NCI-H2227 treated with DMSO at 0.1 percent for 48 hours (cell line): Measurements from ENCODE around the gene HNRNPH2.

ENCODE experiments used
- DNase-seq: peaks from one replicate; lab custom pipeline; 2025; lab: John Stamatoyannopoulos, UW

HNRNPH2 gene

DNA sequence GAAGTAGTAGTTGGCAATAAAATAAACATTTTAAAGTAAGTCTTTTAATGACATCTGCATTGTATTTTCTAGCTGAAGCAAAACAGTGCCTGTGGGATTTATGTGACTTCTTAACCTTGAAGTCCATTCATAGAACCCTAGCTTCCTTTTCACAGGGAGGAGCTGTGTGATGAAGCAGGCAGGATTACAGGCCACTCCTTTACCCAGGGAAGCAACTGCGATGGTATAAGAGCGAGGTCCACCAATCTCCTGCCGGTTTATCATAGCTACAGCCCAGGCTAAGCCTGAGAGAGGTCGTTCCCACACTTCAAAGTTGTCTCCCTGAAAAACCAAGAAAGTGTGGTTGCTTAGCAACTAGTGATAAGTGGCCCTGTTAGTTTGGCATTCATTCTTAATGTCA, 10.2 kb upstream of the HNRNPH2 start:
- no peak for DNase-seq

DNA sequence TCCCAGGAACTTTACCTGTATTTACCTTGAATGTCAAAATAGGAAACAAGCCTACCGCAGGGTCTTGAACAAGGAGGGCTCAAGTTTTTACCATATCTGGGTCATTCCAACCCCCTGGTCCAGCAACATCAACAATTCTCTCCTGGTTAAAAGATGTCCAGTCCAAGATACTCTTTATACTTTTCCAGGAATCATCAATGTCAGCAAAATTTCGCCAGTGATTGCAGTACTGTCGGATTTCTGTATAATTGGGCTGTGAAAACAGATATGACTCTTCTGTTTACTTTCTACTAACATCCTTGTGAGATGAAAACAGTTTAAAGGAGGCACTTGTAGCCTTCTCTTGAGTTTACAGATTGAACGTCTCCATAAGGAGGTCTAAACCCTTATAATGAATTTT, 9.3 kb upstream of the HNRNPH2 start:
- DNase-seq, result no peak

DNA sequence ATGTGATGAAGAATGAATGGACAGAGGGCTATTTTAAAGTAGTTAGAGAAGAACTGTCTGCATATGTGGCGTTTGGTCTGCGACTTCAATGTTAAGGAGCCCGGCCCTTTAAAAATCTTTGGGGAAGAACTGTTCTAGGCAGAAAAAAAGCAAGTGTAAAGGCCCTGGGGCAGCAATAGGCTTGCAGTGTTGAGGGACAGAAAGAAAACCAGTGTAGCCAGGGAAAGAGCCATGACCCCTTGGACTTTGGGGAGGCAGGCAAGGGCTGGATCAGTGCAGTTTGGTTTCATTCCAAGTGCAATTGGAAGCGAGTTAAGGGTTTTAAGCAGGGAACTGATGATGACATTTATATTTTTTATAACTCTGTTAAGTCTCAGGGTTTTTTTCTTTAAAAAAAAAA, 8.2 kb upstream of the HNRNPH2 start:
- no peak for DNase-seq

DNA sequence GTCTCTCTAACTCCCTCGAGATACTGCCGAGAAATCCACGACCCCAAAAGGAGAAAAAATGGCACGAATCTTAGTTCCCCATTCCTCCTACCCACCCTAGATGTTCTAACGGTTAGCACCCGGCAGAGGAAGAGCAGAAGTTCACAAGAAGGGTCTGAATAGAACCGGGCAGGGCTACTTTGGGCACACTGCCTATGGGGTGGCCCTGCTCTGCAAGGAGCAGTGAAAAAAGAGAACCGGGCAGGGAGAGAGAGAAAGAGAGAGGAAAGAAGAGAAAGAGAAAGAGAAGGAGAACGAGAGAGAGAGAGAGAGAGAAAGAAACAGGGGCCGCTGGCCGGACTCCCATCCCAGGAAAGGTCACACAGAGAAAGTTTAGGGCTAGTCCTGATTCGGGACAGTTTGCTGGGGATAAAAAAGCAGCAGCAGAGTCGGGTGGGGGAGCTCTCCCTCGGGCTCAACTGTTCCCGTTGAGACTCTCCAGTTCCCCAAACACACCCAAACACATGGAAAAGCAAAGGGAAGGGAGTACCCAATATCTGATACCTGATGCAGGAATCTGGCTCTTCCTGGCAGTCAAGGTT, 765 bp upstream of the HNRNPH2 start:
- DNase-seq, result no peak

DNA sequence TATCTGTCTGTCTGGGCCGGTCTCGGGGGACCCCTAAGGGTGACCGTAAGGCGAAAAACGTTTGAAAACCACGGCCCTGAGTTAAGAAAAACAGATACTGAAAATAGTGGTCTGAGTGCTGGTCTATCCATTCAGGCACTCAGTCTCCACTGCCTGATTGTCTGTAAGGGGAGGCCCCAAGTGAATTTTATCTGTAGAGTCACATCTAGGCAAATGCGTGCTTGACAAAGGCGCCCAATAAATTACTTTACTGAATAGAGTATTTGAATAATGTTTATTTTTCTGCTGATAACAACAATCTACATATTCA, 465 bp downstream of the HNRNPH2 start:
- no peak for DNase-seq

DNA sequence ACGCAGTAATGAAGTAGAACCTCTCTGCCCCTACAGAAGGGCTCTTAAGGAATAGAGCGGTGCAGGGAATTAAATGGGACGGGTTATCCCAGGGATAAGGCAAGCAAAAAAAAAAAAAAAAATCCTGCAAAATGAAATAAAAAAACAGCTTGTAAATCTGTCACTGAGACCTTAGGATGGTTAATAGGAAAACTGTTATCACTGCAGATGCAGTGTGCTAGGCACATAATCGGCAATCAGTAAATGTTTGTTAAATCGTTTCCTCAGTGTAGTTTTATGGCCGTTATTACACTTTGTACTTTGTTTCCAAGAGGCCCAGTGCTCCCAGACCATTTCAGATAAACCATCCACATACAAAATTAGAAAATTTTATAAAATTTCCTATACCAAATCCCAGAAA, 1.0 kb downstream of the HNRNPH2 start:
- no peak for DNase-seq

DNA sequence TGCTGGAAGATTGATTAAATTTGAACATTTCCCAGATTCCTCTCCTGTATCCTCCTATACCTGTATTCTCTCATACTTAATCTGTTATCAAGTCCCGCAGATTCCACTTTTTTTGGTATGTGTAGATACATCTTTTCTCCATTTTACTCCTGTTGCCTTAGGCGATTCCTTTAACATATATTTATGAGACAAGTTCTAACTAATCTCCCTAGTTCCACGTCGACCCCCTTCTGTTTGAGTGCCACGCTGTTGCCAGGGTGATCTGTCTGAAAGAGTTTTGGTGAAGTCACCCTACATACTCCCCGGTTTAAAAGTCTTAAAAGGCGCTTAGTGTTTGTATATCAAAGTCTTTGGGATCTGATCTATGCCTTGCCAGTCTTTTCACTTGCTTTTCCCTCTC, 2.4 kb downstream of the HNRNPH2 start:
- DNase-seq, result no peak

DNA sequence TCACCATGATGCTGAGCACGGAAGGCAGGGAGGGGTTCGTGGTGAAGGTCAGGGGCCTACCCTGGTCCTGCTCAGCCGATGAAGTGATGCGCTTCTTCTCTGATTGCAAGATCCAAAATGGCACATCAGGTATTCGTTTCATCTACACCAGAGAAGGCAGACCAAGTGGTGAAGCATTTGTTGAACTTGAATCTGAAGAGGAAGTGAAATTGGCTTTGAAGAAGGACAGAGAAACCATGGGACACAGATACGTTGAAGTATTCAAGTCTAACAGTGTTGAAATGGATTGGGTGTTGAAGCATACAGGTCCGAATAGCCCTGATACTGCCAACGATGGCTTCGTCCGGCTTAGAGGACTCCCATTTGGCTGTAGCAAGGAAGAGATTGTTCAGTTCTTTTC, 4.0 kb downstream of the HNRNPH2 start:
- no peak for DNase-seq

DNA sequence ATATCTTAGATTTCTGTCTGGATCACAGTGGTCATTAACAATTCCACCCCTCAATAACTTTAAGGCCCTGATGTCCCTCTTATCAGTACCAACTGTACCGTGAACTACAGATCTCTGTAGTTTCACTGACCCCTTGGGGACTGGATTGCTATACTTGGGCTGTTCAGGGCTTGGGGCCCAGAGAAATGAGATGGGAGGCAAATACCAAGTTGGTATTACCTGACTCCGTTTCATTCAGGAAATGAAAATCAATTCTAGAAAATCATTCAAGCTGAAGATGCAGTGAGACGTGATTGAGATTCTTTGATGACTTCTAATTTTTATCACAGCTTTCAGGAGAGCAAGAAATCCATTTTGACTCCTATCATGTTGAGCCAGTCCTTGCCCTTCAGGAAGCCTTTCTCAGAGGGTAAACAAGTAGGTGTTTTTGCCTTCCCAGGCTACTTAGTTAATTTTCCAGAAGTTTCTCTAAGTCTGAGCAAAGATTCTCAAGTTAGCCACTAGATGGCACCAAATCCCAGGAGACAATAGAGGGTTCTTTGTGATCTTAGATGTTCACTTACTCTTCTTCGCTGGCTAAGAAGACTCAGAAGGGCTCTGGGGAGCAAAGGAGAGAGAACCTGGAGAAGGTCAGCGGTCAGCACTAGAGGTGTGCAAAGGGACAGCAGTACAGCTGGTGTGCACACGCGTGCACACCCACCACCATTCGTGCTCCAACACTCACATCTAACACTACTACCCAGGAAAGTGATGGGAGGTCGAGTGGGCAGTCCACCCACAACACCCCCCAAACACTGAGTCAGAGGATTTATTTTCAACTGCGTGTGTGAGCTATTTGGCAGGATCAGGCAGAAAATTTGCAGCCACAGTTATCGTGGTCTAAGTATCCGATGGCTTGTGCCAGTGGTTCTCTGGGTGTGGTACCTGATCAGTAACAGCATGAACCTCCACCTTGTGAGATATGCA, 7.4 kb downstream of the HNRNPH2 start:
- DNase-seq, result peak; percentile 74

DNA sequence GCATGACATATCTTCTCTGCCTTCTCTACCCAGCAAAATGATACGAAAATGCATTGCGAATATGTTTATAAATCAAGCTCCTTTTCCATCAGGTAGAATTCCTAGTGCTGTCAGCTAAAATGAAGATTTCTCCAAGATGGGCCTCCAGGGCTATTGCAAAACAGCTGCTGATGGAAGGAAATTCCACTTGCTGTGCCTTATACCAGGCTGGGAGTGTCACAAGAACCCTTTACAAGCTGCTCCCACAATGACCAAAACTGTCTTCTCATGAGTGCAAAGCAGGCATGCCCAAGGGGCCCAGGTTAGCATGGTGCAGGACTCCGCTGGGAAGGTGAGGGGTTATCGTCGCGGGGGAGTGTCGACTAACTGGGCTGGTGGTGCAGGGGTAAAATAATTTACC, 8.7 kb downstream of the HNRNPH2 start:
- no peak for DNase-seq

DNA sequence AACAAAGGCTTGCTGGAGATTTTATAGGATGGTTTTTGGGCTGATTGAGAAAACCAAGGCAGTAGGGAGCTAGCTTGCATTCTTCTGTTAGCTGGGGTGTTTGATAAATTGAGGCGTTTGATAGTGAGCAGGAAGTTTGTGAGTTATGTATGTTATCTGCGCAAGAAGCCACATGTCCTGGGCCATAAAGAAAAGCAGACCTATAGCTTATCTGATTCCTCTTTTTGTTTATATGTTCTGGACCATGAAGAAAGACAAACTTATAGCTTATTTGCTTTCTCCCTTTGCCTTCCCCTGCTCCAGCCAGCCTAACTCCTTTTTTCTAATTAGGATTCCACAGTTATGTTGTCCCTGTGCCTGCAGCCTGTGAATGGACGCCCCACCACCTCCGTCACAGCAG, 9.2 kb downstream of the HNRNPH2 start:
- DNase-seq, result no peak

DNA sequence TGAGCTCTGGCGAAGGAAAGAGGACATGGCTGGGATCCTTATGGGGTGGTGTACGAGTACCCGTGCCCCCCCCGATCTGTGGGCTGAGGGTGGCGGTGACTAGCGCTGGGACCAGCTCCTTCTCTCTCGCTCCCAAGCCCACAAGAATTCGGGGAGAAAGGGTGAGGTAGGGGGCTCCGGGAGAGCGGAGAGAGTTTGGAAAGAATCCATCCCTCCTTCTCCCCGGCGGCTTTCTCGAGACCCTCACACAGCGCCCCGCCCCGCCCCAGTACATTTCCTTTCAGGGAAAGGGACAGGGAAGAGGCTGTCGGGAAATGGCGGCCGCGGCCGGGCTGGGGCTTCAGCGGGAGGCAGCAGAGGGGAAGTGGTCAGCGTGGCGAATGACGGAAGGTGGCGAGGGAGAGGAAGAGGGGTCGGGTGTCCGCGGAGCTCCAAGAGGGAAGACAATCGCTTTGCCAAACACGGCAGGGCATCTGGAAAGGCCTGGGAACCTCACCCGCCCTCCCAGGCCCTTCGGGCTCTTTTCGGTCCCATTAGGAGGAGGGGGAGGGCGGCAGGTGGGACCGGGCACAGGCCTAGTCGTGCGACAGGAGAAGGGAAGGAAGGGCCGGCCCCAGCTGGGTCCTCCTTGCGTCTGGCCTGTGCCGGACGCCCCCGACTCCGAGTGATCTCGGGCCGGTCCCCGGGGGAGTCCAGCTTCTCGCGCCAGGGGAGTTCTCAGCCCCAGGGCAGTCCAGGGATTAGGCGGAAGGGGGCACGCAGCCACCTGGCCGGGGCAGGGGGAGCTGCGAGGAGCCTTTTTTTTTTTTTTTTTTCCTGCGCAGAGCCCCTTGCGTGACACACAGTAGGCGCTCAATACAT, 10.2 kb downstream of the HNRNPH2 start:
- DNase-seq, result peak; percentile 69

DNA sequence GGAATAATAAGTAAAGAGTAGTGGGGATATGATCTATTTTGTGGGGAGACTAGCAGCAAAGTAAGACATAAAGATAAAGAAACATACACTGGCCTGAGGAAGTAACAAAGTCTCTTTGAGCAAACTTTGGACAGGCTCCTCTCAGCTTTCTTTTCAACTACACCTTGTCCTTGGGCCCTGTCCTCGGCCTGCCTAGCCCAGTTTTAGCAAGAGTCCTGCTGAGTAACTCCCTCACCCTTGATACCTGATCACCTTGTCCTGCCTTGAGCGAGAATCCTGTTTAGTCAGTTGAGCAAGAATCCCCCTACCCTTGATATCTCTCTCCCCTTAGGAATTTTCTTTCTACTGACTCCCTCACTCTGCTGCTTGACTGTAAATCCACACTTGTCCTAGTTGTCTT, 11.5 kb downstream of the HNRNPH2 start:
- no peak for DNase-seq

DNA sequence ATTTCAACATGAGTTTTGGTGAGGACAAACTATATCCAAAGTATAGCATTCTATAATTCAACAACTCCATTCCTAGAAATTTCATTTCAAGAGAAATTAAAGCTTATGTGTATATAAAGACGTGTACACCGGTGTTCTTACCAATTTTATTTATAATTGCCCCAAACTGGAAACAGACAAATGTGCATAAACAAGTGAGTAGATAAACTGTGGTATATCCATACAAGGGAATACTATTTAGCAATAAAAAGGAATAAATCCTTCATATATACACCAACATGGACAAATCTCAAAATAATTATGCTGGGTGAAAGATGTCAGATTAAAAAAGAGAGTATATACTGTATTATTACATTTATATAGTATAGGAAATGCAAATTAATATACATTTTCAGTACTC, 19.9 kb downstream of the HNRNPH2 start:
- DNase-seq, result no peak

DNA sequence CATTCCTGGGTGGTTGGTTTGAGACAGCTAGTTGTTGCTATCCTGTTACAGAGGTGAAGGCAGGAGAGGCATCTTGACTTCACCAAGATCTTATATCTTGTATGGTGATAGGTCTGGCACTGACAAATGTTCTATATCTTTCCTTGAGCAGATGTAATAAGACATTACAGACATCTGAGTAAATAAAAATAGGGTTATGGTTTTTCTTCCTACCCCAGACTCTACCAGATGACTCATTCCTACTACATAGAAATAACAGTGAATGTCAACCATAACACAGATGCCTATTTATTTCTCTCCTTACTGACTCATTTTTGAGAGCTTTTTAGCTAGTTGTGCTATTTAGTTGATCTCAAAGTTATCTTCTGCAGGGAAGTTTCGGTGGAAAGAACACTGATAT, 21.9 kb downstream of the HNRNPH2 start:
- DNase-seq, result no peak

DNA sequence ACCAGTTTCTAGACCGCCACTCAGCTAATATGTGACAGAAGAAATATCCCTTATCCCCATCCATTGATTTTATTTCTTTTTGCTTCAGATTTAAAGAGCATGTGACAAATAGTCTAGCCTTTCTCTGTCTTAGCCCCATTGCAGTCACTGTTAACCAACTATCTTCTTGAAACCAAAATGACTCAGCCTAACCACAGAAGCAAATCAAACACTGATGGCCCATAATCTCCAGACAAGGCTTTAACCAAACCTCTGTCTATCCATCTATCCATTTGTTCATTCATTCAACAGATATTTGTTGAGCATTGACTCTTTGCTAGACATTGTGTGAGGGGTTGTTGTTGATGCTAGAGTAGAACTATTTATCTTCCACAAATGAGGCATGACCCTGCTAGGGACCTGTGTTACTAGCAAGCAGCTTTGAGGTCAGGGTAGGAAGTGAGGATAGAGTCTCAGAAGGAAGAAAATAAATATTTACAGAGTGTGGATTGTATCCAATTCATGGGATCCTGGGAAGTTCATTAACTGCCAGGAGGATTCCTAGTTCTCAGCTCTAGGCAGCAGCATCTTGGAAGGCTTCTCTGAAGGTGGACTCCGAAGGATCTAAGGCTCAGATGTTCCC, 22.5 kb downstream of the HNRNPH2 start:
- no peak for DNase-seq

DNA sequence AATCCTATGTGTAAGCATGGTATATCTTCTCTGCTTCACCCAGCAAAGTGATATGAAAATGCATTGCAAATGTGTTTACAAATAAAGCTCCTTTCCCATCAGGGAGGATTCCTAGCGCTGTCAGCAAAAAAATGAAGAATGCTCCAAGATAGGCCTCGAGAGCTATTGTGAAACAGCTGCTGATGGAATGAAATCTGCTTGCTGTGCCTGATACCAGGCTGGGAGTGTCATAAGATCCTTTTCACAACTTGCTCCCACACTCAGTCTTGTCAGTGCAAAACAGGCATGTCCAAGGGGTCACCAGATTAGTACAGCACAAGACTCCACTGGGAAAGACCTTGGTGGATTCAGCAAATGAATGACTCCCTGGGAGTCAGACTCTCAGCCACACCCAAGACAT, 34.1 kb downstream of the HNRNPH2 start:
- no peak for DNase-seq

DNA sequence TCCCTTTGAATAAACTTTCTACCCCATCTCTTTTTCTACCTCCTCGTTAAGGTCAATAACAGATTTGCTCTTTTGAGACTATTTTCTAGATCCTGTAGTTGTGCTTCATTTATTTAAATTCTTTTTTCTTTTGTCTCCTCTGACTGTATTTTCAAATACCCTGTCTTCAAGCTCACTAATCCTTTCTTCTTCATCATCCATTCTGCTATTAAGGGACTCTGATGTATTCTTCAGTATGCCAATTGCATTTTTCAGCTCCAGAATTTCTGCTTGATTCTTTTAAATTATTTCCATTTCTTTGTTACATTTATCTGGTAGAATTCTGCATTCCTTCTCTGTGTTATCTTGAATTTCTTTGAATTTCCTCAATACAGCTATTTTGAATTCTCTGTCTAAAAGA, 41.3 kb downstream of the HNRNPH2 start:
- no peak for DNase-seq

DNA sequence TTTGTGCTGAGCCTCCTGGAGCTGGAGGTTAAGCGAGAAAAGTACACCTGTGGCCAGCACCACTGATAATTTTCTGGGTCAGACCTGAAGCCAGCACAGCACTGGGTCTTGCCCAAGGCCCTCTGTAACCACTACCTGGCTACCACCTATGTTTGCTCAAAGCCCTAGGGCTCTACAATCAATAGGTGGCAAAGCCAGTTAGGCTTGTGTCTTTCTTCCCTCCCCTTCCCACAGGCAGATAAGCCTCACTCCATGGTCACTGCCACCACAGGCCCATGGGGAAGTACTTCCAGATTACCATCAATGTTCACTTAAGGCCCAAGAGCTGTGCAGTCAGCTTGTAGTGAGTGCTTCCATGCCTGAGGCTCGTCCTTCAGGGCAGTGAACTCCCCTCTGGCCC, 42.1 kb downstream of the HNRNPH2 start:
- DNase-seq, result no peak

DNA sequence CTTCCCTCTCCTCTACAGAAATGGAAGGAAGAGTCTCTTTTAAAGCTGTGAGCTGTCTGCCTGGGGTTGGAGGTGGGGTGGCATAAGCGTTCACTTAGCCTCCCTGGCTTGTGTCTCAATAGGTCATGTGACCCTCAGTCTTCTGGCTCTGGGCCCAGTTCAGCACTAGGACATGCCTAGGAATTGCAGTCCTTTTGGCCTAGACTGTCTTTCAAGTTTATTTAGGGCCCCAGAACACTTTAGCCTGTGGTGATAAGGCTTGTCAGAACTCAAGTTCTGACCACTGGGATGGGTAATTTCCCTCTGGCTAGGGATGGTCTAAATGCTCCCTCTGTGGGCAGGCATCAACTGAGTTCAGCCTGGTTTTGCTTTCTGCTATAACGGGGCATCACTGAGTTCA, 42.9 kb downstream of the HNRNPH2 start:
- DNase-seq, result no peak

DNA sequence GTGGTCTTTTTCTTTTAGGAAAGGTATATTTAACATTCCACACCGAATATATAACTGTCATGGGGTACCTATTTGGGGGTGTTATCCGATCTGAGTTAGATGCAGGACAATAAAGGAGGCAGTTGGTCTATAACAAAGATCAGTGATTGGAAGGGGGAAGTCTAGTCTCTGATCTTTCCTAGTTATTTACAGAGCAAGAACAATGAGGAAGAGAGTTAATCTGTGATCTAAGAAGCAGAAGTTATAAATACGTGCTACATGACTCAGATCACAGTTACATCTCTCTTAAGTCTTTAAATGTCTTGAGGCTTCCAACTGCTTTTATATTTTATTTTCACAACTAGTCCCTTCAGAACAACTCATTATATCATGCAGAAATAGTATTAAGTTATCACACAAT, 44.0 kb downstream of the HNRNPH2 start:
- no peak for DNase-seq

DNA sequence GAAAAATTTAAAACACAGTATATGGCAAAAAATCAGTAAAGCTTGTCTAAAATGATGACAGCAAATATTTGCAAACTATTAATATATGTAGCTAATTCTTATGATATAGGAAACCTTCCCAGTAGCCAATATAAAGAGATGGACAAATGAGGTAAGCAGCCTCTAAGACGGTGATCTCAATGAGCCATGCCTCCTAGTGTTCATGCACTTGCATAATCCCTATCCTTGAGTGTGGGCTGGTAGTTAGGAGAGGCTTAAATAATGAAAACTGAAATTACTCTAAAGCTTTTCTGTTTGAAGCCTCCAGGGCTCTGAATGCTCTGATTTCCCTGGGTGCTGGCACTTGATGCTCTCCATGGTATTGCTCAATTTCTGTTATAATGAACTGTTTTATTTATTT, 52.6 kb downstream of the HNRNPH2 start:
- no peak for DNase-seq

DNA sequence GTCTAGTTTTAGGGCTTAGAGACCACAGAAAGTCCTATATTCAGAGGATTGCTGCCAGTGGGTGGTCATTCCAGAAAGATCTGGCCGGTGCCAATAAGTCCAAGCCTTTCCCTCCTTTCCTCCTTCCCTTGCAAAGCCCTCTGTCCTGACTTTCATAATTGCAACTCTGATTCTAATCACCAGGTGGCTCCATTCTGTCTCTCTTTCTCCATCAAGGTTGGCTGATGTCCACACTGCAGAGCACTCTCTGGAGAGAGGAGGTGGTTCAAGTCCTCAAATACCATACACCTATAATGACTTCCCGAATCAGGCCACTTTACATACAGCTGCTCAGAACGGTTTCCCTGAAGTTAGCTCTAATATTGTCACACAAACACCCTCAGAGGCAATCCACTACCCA, 54.9 kb downstream of the HNRNPH2 start:
- DNase-seq, result peak; percentile 3
